Panc1 (cell line): Measurements from ENCODE around the gene HOXB2. TPM values are rescaled to one million over a fixed set of nuclear protein-coding genes. Genes with fewer than 3 reads are reported as not detected.

Source experiments
- ATAC-seq: fragments of 200-7000 bp; cut with Tn5 transposase; 2 replicates; pipeline ENCODE4 v1.9.1; 2020; ENCODE audit warnings: mild to moderate bottlenecking, moderate library complexity
- BruUV-seq: library from RNA; stranded (reverse); fragments of 400-500 nt; replicated peaks from 2 replicates; lab custom pipeline; 2021; lab: Mats Ljungman, UMichigan
- CTCF ChIA-PET: fragments of 300-600 bp; sonication (Branson Sonifier 250); formaldehyde crosslinking; loops from one replicate; lab custom pipeline; 2022; ENCODE audit warnings: antibody characterized with exemption; lab: Charles Lee
- POLR2A ChIA-PET: fragments of 300-600 bp; sonication (Branson Sonifier 250); formaldehyde crosslinking; loops from one replicate; lab custom pipeline; 2022; ENCODE audit warnings: antibody characterized with exemption; lab: Charles Lee
- DNase-seq: peaks from one replicate; pipeline ENCODE4 v3.0.0-alpha.2; 2010; ENCODE audit warnings: low read depth, low spot score
- H3K27ac ChIP-seq: 2 replicates; pipeline ENCODE4 v1.5.1; 2011; ENCODE audit warnings: mild to moderate bottlenecking, low read length, inconsistent platforms
- H3K27me3 ChIP-seq: fragments of 200-500 bp; sonication (Bioruptor generic); 2 replicates; pipeline ENCODE4 v1.6.0; 2014; ENCODE audit warnings: low read length, inconsistent platforms; ENCODE audit not compliant: control insufficient read depth, insufficient read depth
- H3K36me3 ChIP-seq: fragments of 200-500 bp; sonication (Bioruptor generic); 2 replicates; pipeline ENCODE4 v1.5.1; 2014; ENCODE audit warnings: inconsistent platforms, mild to moderate bottlenecking, low read length, moderate library complexity; ENCODE audit not compliant: control insufficient read depth, insufficient read depth
- H3K4me1 ChIP-seq: 2 replicates; pipeline ENCODE4 v1.5.1; 2011; ENCODE audit warnings: inconsistent platforms, mild to moderate bottlenecking, low read length, moderate library complexity; ENCODE audit not compliant: control insufficient read depth, insufficient read depth
- H3K4me3 ChIP-seq, 2 experiments: 2 replicates each; pipeline ENCODE4 v1.5.1; 2011 to 2012; ENCODE audit warnings: low read depth in 2 of 2, low read length in 2 of 2, mild to moderate bottlenecking in 2 of 2, inconsistent platforms in 1 of 2, moderate library complexity in 1 of 2
- H3K9me3 ChIP-seq: fragments of 200-500 bp; sonication (Bioruptor generic); 2 replicates; pipeline ENCODE4 v1.5.1; 2014; ENCODE audit warnings: low read depth, mild to moderate bottlenecking, inconsistent platforms, low read length, moderate library complexity; ENCODE audit not compliant: control insufficient read depth, insufficient read depth
- POLR2AphosphoS5 ChIP-seq: IDR thresholded peaks from 2 replicates; pipeline ENCODE4 v1.6.1; 2012; ENCODE audit warnings: mild to moderate bottlenecking, low read depth, low read length, moderate library complexity
- SIN3A ChIP-seq: IDR thresholded peaks from 2 replicates; pipeline ENCODE4 v1.6.1; 2012; ENCODE audit warnings: low read depth, mild to moderate bottlenecking, low read length, moderate library complexity, borderline replicate concordance; ENCODE audit not compliant: insufficient read depth
- TCF7L2 ChIP-seq: IDR thresholded peaks from 2 replicates; pipeline ENCODE4 v1.6.1; 2011; ENCODE audit warnings: mild to moderate bottlenecking, low read depth, low read length, inconsistent platforms
- in situ Hi-C: cut with HindIII; loops from 2 replicates; pipeline ENCODE4 v1.10.0; 2016; ENCODE audit warnings: low sequenced_read_pairs, low pct_unique_long_range_greater_than_20kb
- intact Hi-C: fragments of 100-400 bp; cut with micrococcal nuclease; formaldehyde crosslinking; loops from one replicate; pipeline ENCODE4 v1.10.0; 2022; ENCODE audit not compliant: unreplicated experiment
- total RNA-seq: library from RNA; stranded (reverse); gene quantifications from one replicate; pipeline ENCODE4 v1.2.1, GENCODE V29; 2021; ENCODE audit not compliant: unreplicated experiment
- TF ChIP-seq, protein P1 (sequence below): fragments of 450-650 bp; IDR thresholded peaks from 2 replicates; pipeline ENCODE4 v1.5.1; 2017; ENCODE audit warnings: mild to moderate bottlenecking
- TF ChIP-seq, protein P2 (sequence below), 2 experiments: IDR thresholded peaks; 2 replicates each; pipeline ENCODE4 v1.6.1; 2011 to 2012; ENCODE audit warnings: low read depth in 2 of 2, control low read depth in 1 of 2, low read length in 1 of 2, mild to moderate bottlenecking in 1 of 2, moderate library complexity in 1 of 2; ENCODE audit not compliant: insufficient read depth in 1 of 2

HOXB2 gene
- total RNA-seq, 1 experiment from 2014 or later = 70.1 TPM

DNA sequence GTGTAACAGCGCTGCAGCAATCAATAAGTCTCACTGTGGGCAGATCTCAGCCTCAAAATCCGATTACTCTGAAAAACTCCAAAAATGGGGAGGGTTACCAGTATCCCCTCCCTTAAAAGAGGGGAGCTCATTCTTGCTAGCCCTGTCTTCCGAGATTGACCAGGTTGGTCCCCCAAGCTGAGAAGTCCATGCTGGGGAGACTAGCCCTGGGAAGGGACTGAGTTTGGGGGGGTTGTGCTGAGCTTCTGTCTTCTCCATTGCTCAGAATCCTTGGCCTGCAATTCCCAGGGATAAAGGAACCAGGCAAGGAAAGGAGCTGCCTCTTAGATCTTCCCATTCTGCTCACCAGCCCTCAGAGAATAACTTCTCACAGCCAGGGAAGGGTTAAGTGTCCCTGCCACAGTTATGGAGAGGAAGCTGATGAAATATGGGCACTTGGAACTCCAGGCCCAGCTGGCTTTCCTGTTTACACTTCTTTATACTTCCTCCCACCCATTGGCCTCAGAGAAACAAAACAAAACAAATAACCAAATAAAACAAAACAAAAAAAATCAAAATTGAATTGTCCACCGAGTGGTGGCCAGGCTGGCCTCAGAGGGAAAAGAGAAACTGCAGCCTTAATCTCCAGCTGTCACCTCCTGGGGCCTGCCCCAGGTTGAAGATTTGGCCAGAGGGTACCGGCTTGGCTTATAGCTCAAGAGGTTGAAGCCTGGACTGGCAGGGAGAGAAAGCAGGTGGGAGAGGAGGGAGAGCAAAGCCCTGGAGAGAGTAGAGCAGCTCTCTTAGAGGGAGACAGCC, 42.6 kb upstream of the HOXB2 start:
- ChIA-PET CTCF (interaction anchor here (0.6 to 2.0 kb wide), 10 partner anchors 18 to 428 kb away, joined by 3 to 8 read pairs (median 4); partner anchors contain the start of gene HOXB8), POLR2A (interaction anchor here (0.5 to 2.0 kb wide), 10 partner anchors 9 to 110 kb away, joined by 3 to 7 read pairs (median 4); no protein-coding TSS in a partner anchor)
- no peaks in the 10 kb centered on the region for H3K9me3 ChIP-seq
- H3K36me3 ChIP-seq = no peaks in the 10 kb centered on the region
- DNase-seq = no peak
- in situ Hi-C loops = no loop called here
- peak overlapping the region; percentile 70 to 99 for H3K4me3 ChIP-seq
- peaks cover 79% of the 10 kb centered on the region for H3K4me1 ChIP-seq
- BruUV-seq = TSS peak; percentile 4
- TF ChIP-seq, protein P1, sequence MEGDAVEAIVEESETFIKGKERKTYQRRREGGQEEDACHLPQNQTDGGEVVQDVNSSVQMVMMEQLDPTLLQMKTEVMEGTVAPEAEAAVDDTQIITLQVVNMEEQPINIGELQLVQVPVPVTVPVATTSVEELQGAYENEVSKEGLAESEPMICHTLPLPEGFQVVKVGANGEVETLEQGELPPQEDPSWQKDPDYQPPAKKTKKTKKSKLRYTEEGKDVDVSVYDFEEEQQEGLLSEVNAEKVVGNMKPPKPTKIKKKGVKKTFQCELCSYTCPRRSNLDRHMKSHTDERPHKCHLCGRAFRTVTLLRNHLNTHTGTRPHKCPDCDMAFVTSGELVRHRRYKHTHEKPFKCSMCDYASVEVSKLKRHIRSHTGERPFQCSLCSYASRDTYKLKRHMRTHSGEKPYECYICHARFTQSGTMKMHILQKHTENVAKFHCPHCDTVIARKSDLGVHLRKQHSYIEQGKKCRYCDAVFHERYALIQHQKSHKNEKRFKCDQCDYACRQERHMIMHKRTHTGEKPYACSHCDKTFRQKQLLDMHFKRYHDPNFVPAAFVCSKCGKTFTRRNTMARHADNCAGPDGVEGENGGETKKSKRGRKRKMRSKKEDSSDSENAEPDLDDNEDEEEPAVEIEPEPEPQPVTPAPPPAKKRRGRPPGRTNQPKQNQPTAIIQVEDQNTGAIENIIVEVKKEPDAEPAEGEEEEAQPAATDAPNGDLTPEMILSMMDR = no peak
- TF ChIP-seq TCF7L2 (peak; percentile 91), SIN3A (peak; percentile 92), POLR2AphosphoS5 (peak; percentile 70)
- TF ChIP-seq, protein P2, sequence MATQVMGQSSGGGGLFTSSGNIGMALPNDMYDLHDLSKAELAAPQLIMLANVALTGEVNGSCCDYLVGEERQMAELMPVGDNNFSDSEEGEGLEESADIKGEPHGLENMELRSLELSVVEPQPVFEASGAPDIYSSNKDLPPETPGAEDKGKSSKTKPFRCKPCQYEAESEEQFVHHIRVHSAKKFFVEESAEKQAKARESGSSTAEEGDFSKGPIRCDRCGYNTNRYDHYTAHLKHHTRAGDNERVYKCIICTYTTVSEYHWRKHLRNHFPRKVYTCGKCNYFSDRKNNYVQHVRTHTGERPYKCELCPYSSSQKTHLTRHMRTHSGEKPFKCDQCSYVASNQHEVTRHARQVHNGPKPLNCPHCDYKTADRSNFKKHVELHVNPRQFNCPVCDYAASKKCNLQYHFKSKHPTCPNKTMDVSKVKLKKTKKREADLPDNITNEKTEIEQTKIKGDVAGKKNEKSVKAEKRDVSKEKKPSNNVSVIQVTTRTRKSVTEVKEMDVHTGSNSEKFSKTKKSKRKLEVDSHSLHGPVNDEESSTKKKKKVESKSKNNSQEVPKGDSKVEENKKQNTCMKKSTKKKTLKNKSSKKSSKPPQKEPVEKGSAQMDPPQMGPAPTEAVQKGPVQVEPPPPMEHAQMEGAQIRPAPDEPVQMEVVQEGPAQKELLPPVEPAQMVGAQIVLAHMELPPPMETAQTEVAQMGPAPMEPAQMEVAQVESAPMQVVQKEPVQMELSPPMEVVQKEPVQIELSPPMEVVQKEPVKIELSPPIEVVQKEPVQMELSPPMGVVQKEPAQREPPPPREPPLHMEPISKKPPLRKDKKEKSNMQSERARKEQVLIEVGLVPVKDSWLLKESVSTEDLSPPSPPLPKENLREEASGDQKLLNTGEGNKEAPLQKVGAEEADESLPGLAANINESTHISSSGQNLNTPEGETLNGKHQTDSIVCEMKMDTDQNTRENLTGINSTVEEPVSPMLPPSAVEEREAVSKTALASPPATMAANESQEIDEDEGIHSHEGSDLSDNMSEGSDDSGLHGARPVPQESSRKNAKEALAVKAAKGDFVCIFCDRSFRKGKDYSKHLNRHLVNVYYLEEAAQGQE (IDR thresholded peaks at IDR 0.05; ENCODE audit: insufficient read depth in 1 of 2, low read depth in 2 of 2, low read length in 1 of 2) = peak in 1 of 2 experiments; percentile 45; a peak in 1 of 4 replicates
- H3K27ac ChIP-seq = peak overlapping the region; percentile 99
- intact Hi-C loops = no loop called here
- ATAC-seq = peak; percentile 14
- H3K27me3 ChIP-seq = no peaks in the 10 kb centered on the region

DNA sequence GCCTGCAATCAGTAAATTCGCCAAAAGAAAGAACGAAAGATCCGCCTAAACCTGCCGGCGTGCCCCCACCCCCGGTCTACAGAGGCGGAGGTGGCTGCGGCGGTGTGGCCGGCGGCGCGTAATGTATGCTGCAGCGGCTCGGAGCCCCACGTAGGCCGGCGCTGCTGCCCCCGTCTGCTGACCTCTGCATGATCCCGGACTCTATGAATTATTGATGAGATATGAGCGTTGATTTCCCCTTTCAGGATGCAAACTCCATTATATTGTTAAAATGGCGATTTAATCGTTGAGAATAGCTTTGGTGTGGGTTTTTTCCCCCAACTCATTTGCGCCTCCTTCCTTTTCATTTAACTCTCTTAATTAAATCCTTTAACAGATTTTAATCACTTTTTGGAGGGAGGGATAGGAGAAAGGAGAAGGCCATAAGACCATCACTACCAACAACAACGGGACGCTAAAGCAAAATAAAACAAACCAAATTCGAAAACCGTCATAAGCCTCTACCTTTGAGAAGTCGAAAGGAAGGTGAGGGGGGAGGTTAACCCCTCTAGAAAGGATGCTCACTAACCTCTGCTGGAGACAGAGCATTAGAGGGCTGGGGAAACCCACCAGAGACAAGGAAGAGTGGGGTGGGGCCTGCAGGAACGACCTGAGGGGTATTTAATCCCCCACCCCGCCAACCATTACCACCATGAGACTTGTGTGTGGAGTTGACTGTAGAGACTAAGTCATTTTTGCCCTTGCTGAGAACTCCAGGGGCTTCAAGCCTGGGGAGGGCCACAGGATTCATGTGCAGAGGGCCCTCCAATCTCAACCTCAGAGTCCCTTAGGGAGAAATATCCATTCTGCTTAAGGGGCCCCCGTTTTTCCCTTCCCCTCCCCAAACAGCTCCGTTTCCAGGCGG, 41.7 kb upstream of the HOXB2 start:
- in situ Hi-C loops = no loop called here
- H3K27me3 ChIP-seq = no peaks in the 10 kb centered on the region
- CTCF ChIA-PET = interaction anchor here (0.6 to 2.0 kb wide), 4 partner anchors 58 to 371 kb away, joined by 3 to 6 read pairs (median 4); no protein-coding TSS in a partner anchor
- no peaks in the 10 kb centered on the region for H3K9me3 ChIP-seq
- no peak for DNase-seq
- intact Hi-C loops = no loop called here
- BruUV-seq = no TSS peak
- ATAC-seq = no peak
- H3K4me1 ChIP-seq = peaks cover 75% of the 10 kb centered on the region
- POLR2A ChIA-PET = interaction anchor here (0.7 to 0.8 kb wide), 4 partner anchors 21 to 110 kb away, joined by 3 to 7 read pairs (median 4); no protein-coding TSS in a partner anchor
- no peak; the same call in 1 of the 2 replicates for TF ChIP-seq POLR2AphosphoS5
- TF ChIP-seq SIN3A = peak; percentile 62; the same call in 1 of the 2 replicates
- TF ChIP-seq, protein P2 (IDR thresholded peaks at IDR 0.05; ENCODE audit: insufficient read depth in 1 of 2, low read depth in 2 of 2, low read length in 1 of 2) = no peak
- peak overlapping the region; percentile 99 for H3K27ac ChIP-seq
- H3K36me3 ChIP-seq = no peaks in the 10 kb centered on the region
- peak overlapping the region; percentile 70 to 99 for H3K4me3 ChIP-seq
